GM18502 (cell line): ENCODE measurements around the gene MCC.
A peak's percentile ranks its signal among the peaks of the same experiment; 100 is the strongest.
"Not testable (repeated sequence)": the region's sequence is repeated elsewhere in the genome, so short reads cannot be mapped to it uniquely, and the experiment has no call there.

Experiments
- ATAC-seq: cut with Tn5 transposase; IDR thresholded peaks from one replicate; pipeline ENCODE4 v1.9.1; 2021; ENCODE audit warnings: mild to moderate bottlenecking; ENCODE audit not compliant: unreplicated experiment, poor library complexity

MCC gene

DNA sequence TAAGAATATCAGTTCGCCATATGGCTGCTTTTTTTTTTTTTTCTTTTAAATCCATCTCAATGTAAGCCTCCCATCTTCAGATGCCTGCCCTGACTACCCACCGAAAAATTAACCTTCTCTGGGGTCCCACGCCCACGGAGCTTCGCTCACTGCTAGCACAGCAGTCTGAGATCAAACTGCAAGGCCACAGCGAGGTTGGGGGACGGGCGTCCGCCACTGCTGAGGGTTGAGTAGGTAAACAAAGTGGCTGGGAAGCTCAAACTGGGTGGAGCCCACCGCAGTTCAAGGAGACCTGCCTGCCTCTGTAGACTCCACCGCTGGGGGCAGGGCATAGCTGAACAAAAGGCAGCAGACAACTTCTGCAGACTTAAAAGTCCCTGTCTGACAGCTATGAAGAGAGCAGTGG, 414.6 kb downstream of the MCC start:
- ATAC-seq = not testable (repeated sequence)

- no peak for ATAC-seq
Observed at GRCh38 chr5:113071401-113071800, 416.9 kb downstream of the MCC start.

DNA sequence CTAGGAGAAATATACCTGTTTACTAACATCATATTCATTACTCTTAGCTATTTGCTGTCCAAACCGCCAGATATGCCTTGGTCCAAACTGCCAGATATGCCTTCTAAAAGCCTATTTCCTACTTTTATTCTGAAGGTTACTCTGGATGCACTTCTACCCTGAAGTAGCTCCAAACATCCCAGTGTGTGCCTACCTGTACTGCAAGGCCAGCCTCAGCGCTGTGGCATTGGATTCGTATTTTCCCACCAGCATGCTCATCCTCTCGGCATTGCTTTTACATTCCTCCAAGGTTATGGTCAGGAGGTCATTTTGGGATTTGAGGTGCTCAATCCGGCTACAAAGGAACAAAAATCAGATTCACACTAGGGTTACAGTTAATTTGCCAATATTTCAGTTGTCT, 417.4 kb downstream of the MCC start:
- no peak for ATAC-seq

GRCh38 chr5:113068559-113068958, 419.7 kb downstream of the MCC start:
- ATAC-seq = no peak

- no peak for ATAC-seq
Observed at GRCh38 chr5:113067635-113068344, 420.5 kb downstream of the MCC start.

- no peak for ATAC-seq
Observed at GRCh38 chr5:113065626-113066025, 422.6 kb downstream of the MCC start.

- no peak for ATAC-seq
Observed at GRCh38 chr5:113064806-113065205, 423.4 kb downstream of the MCC start.

DNA sequence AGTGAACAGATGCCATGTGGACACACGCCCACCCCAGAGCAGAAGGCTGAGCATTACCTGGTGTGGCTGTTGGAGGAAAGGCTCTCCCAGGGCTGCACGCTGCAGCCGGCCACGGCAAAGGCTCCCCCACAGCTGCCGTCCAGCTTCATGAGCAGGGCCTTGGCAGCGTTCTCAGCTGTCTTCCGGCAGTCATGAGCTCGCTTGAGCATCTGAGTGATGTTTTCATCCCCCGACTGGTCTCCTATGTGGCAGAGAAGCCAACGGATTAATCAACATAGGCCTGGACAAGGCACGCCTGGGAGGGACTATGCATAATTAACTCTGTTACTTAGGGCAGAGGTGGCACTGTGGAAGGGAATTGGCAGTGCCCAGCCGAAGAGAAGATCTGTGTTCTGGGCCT, 424.3 kb downstream of the MCC start:
- ATAC-seq = no peak

- ATAC-seq = peak; percentile 45
Observed at GRCh38 chr5:113062869-113063508, 425.3 kb downstream of the MCC start.

DNA sequence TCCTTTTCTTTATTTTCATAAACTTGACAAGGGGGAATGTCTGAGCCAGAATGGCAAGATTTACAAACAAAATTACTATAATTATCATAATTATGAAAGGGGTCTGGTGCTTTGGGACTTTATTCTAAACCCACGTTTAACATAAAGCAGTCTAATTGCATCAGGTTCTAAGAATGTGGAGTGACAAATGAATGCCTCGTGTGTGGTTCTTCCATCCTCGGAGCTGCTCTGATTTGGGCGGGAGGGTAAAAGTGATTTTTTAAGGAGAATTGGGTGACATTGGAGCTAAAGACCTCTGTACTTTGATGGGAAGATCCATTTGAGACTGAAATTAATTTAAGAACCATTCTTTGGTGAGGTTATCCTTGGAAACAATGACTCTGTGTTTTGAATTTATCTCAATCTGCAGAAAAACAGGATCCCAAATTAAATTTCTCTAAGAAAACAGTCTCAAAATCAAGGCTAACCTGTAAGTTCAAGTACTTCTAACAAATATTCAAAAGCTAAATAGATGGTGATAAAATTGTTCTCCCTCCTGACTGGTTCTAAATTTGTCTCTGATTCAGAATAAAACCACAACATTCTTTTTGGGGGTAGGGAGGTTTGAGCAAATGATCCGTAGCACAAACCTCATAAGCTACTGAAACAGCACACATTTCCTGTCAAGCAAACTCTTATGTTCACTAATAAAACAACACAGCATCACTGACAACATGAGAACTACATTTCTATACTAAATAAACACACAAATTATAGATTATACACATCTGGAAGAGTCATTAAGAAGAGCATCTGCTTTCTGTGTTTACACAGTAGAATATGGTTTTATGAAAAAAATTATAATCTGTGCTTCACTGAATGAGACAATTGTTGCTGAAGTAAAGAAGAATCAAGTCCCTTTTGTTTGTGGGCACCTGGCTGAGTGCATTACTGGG, 426.1 kb downstream of the MCC start:
- peak; percentile 52 for ATAC-seq

DNA sequence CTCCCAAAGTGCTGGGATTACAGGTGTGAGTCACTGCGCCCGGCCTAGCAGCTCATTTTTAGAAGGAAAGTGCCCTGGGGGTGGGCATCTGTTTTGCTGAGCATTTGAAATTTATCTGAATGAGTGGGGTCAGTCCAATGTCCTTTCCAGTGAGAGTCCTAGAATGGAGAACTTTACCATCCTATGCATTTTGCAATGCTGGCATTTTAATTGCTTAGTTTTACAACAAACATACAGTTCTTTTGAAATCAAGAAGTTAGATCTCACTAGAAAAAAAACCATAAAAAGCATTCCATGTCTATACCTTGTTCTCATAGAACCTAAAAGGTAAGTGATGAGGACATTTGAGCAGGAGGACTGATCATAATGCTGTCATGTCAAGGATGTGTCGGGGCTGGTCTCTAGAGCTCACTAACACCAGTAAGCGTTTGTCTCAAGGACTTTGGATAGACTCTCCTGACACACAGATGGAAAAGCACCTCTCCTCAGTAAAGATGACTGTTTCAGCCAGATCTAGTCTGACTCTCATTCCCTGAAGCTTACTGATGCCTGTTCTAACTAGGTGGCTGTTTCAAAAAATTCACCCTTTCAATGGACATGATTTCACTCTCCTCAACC, 427.7 kb downstream of the MCC start:
- no peak for ATAC-seq

GRCh38 chr5:113059232-113060040, 428.8 kb downstream of the MCC start:
- no peak for ATAC-seq

GRCh38 chr5:113058706-113059226, 429.5 kb downstream of the MCC start:
- no peak for ATAC-seq

DNA sequence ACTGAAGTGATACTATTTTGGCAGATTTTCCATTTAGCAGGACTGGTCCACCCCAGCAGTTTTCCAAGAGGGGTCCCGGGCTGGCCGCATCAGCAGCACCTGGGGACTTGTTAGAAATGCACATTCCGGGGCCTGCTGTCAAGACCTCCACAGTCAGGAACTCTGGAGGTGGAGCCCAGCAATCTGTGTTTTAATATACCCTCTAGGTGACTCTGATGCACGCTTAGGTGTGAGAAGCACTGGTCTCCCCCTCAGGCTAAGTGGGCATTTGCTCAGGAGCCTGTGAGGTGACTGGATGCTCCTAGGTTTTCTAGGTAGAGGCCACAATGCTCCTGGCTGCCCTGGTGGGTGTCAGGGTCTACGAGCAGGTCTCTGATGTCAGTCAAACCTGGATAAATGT, 430.0 kb downstream of the MCC start:
- no peak for ATAC-seq

GRCh38 chr5:113057557-113057984, 430.7 kb downstream of the MCC start:
- no peak for ATAC-seq

GRCh38 chr5:113056988-113057387, 431.3 kb downstream of the MCC start:
- ATAC-seq = no peak

DNA sequence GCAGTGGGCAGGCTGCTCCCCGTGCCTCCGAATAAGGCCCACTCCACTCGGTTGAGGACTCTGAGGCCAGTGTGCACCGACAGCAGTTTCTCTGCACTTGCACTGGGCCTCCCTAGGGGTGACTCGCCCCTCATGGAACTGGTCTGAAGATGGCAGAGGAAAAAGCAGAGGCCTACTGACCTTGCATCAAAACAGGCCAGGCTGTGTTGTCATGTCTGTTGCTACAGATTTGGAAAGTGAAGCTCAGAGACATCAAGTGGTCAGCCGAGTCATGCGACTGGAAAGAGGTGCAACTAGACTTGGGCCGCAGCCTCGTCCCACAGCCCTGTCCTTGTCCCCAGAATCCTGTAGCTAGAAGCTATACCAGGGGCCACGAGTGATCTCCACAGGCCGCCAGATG, 433.4 kb downstream of the MCC start:
- no peak for ATAC-seq

DNA sequence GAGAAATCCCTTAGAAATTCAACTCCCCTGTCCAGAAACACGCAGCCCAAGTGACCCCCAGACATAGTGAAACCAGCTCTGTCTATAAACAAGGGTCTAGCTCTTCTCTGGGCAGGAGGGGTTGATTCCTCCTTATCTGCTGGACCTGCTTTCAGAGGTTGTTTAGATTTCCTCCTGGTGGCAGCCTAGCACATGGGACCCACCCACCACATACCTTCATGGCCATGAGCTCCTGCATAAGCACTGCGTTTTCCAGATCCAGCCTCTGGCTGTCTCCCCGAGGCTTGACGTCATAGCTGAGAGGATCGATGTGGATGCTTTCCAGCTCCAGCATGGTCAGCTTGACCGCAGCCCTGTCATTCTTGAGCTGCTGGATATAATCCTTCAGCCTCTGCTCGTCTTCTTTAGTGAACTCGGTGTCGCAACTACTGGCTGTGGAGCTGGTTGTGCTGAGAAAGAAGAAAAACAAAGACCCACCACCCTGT, 434.7 kb downstream of the MCC start:
- no peak for ATAC-seq

DNA sequence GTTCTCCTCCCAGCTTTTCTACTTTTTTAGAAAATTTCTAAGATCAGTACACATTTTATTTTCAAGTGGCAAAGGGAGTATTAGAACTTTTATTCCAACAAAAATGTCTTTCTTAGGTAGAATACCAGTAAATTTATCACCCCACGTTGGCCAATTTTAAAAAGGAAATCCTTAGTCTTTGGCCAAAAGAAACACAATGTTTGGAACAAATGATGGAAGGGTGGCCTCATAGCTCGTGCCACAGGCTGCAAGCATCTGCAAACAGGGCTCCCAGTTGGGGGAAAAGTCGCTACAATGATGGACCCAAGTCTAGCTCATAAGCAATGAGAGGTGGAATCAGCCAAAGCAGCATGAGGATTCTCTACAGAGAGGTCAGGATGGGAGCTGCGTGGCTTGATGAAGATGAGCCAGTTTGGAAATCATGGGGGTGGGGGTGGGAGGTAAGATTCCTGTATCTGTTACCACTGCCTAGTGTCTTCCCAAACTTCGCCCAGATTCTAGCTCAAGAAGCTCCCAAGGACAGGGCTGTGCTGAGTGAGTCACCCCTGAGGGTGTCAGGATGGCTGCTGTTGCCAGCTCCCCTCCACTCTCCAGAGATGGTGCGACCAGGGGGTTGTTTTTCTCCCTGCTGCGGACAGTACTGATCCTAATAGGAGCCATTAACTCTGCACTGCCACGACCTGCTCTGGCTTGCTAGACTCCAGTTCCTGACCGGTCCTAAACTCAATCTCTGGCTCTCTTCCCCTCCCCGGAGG, 436.0 kb downstream of the MCC start:
- no peak for ATAC-seq
